ENCODE results near the gene SLC7A11. TPM values are rescaled to one million over a fixed set of nuclear protein-coding genes. Genes with fewer than 3 reads are reported as not detected.

SLC7A11 gene
- total and polyA plus RNA-seq, 7 donors, result under 0.01 to 2.8 (median 0.27) TPM

DNA sequence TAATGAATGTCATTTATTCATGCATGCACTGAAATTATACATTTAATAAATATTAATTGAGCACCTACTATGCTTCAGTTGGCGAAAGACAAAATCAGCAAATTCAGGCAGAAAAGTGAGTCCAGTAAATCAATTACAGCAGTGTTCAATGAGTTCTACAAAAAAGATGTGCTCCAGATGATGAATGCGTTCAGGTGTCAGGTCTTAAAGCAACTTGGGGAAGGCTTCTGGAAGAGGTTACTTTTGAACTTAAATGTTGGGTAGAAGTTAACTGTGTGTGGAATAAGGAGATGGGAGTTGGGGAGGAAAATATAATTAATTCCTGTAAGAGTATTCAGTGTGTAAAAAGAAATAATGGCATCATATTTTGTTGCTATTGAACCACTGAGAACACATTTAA is 79.0 kb downstream of the SLC7A11 start:
- 95 to 97% methylated on average over 2 of the region's 2 CpGs for WGBS, 2 donors
- Histone ChIP-seq H3K27me3 (no peaks in the 10 kb centered on the region), H3K36me3 (no peaks in the 10 kb centered on the region), H3K9me3 (no peaks in the 10 kb centered on the region), H3K4me3 (no peak overlapping the region), H3K27ac (no peak overlapping the region), H3K4me1 (no peaks in the 10 kb centered on the region)
- TF ChIP-seq EP300 (IDR thresholded peaks at IDR 0.05) (no peak), POLR2AphosphoS5 (IDR thresholded peaks at IDR 0.05) (no peak), POLR2A (IDR thresholded peaks at IDR 0.05) (no peak)
- TF ChIP-seq, protein P1, sequence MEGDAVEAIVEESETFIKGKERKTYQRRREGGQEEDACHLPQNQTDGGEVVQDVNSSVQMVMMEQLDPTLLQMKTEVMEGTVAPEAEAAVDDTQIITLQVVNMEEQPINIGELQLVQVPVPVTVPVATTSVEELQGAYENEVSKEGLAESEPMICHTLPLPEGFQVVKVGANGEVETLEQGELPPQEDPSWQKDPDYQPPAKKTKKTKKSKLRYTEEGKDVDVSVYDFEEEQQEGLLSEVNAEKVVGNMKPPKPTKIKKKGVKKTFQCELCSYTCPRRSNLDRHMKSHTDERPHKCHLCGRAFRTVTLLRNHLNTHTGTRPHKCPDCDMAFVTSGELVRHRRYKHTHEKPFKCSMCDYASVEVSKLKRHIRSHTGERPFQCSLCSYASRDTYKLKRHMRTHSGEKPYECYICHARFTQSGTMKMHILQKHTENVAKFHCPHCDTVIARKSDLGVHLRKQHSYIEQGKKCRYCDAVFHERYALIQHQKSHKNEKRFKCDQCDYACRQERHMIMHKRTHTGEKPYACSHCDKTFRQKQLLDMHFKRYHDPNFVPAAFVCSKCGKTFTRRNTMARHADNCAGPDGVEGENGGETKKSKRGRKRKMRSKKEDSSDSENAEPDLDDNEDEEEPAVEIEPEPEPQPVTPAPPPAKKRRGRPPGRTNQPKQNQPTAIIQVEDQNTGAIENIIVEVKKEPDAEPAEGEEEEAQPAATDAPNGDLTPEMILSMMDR (IDR thresholded peaks at IDR 0.05), result no peak
- no peak for DNase-seq
- intact Hi-C loops (cut with DNase I), result no loop called here

DNA sequence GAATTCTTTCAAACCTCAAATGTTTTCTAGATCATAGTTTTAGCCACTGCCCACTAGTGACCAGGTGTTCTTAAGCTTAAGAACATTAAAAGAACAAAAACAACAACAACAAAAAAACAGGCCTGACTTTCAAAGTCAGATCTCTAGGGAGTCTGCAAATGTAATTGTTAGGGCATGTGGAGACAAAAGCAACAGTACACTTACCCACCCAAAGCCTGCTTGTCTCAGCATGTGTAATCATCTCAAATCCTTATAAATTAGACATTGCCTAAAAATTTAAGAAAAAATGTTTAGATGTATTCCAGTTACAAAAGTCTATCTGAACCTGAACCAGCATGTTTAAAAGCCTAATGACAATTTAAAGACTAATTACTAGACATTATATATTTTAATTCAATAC is 79.9 kb downstream of the SLC7A11 start:
- TF ChIP-seq EP300 (IDR thresholded peaks at IDR 0.05), result no peak
- intact Hi-C loops (cut with DNase I), result no loop called here
- no peak overlapping the region for H3K27ac ChIP-seq

DNA sequence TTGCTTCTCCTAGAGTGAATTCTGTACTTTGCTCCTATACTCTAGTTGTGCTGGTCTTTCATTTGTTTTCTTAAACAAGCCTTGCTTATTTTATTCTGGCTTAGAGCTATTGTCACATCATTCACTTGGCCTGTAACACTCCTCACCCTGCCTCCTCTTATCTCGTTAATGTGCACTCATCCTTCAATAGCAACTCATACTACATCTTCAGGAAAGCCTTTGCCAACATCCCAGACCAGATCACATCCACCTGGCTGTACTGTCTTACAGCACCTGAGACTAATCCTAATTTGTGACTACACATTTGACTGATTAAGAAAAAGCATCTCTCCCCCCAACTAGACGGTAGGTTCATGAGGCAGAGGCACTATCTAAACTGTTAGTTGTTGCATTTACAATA is 80.8 kb downstream of the SLC7A11 start:
- no peak for DNase-seq
- TF ChIP-seq, protein P1 (IDR thresholded peaks at IDR 0.05), result no peak
- TF ChIP-seq POLR2AphosphoS5 (IDR thresholded peaks at IDR 0.05) (no peak), POLR2A (IDR thresholded peaks at IDR 0.05) (no peak), EP300 (IDR thresholded peaks at IDR 0.05) (no peak)
- H3K4me1 ChIP-seq, result no peaks in the 10 kb centered on the region
- no peaks in the 10 kb centered on the region for H3K9me3 ChIP-seq
- intact Hi-C loops (cut with DNase I), result no loop called here
- H3K4me3 ChIP-seq, result no peak overlapping the region
- no peaks in the 10 kb centered on the region for H3K36me3 ChIP-seq
- 69 to 84% methylated on average over 2 of the region's 2 CpGs for WGBS, 2 donors
- H3K27ac ChIP-seq, result no peak overlapping the region
- no peaks in the 10 kb centered on the region for H3K27me3 ChIP-seq

More for the DNA sequence above, 79.9 kb downstream of the SLC7A11 start:
- H3K9me3 ChIP-seq, result no peaks in the 10 kb centered on the region
- no peak overlapping the region for H3K4me3 ChIP-seq
- H3K36me3 ChIP-seq, result no peaks in the 10 kb centered on the region
- H3K27me3 ChIP-seq, result no peaks in the 10 kb centered on the region
- DNase-seq, result no peak
- no peaks in the 10 kb centered on the region for H3K4me1 ChIP-seq

DNA sequence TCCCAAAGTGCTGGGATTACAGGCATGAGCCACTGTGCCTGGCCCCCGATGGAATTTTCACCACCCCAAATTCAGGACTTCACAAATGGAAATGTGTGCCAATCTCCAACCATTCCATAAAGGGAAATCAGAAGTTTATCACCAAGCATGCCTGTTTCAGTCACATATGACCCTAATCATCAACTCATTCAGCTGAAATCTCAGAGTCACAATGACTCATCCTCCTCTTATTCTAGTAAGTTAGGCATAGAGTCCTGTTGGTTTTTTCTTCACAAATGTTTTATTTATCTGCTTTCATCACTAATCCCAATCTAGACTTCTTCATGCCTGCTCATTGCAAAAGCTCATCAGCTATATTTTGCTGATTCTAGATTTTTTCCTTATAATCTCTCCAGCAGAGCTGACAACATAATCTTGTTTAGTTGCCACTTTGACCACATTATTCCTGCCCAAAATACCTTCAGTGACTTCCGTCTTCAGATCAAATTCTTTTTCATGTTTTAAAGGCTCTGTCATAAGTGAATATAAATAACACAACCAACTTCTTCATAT is 83.3 kb downstream of the SLC7A11 start:
- no peaks in the 10 kb centered on the region for H3K36me3 ChIP-seq
- H3K9me3 ChIP-seq, result no peaks in the 10 kb centered on the region
- H3K4me1 ChIP-seq, result no peaks in the 10 kb centered on the region
- no peaks in the 10 kb centered on the region for H3K27me3 ChIP-seq
- WGBS, 2 donors, result 89 to 95% methylated on average over 2 of the region's 2 CpGs
- no peak for DNase-seq
- no peak overlapping the region for H3K4me3 ChIP-seq
- no peak overlapping the region for H3K27ac ChIP-seq
- intact Hi-C loops (cut with DNase I), result no loop called here
- TF ChIP-seq, protein P1 (IDR thresholded peaks at IDR 0.05), result no peak
- TF ChIP-seq POLR2AphosphoS5 (IDR thresholded peaks at IDR 0.05) (no peak), POLR2A (IDR thresholded peaks at IDR 0.05) (no peak), EP300 (IDR thresholded peaks at IDR 0.05) (no peak)

DNA sequence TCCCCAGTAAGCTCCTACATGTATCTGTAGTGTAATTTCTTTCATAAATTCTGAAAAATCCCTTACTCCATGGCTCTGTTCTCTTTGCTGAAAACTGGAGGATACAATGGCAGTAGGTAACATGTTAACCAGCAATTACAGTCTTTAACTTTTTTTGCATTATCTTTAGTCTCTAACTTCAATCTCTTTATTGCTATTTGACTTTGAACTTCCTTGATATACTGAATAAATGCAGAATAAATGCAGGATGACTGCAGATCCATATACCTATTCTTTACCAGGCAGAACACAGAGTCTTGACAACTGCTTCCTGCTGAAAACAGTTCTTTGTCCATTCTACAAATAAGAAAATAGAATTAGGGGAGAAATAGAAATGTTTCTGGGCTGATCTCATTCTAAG is 101.3 kb downstream of the SLC7A11 start:
- Histone ChIP-seq H3K9me3 (no peaks in the 10 kb centered on the region), H3K27me3 (no peaks in the 10 kb centered on the region), H3K27ac (no peak overlapping the region), H3K4me3 (no peak overlapping the region), H3K36me3 (no peaks in the 10 kb centered on the region), H3K4me1 (no peaks in the 10 kb centered on the region)
- intact Hi-C loops (cut with DNase I), result no loop called here
- DNase-seq, result no peak
- TF ChIP-seq POLR2AphosphoS5 (IDR thresholded peaks at IDR 0.05), result no peak
- TF ChIP-seq, protein P1 (IDR thresholded peaks at IDR 0.05), result no peak
- TF ChIP-seq EP300 (IDR thresholded peaks at IDR 0.05), result no peak
- no peak for TF ChIP-seq POLR2A (IDR thresholded peaks at IDR 0.05)

Measured in sigmoid colon (tissue), 7 donors.